ENCODE data around the gene STX1A.

Gene STX1A

GRCh38 chr7:73707045-73707631 lies 12.3 kb downstream of the STX1A start:
- DNase-seq (ENCODE audit: low read depth in 2 of 2), result no peak

GRCh38 chr7:73706126-73707044 lies 13.1 kb downstream of the STX1A start:
- peak in 1 of 2 experiments; percentile 31 for DNase-seq (ENCODE audit: low read depth in 2 of 2)

GRCh38 chr7:73705551-73705920 lies 13.9 kb downstream of the STX1A start:
- no peak for DNase-seq (ENCODE audit: low read depth in 2 of 2)

GRCh38 chr7:73704640-73705550 lies 14.6 kb downstream of the STX1A start:
- DNase-seq (ENCODE audit: low read depth in 2 of 2), result no peak

GRCh38 chr7:73703757-73704639 lies 15.5 kb downstream of the STX1A start:
- DNase-seq (ENCODE audit: low read depth in 2 of 2), result no peak

GRCh38 chr7:73703225-73703624 lies 16.2 kb downstream of the STX1A start:
- no peak for DNase-seq (ENCODE audit: low read depth in 2 of 2)

GRCh38 chr7:73702665-73703064 lies 16.8 kb downstream of the STX1A start:
- no peak for DNase-seq (ENCODE audit: low read depth in 2 of 2)

- DNase-seq (ENCODE audit: low read depth in 2 of 2), result no peak
Measured at GRCh38 chr7:73702226-73702625, 17.2 kb downstream of the STX1A start.

GRCh38 chr7:73701357-73701995 lies 18.0 kb downstream of the STX1A start:
- DNase-seq (ENCODE audit: low read depth in 2 of 2), result no peak

GRCh38 chr7:73700581-73701134 lies 18.8 kb downstream of the STX1A start:
- DNase-seq (ENCODE audit: low read depth in 2 of 2), result no peak

- DNase-seq (ENCODE audit: low read depth in 2 of 2), result no peak
Measured at GRCh38 chr7:73700069-73700423, 19.4 kb downstream of the STX1A start.

GRCh38 chr7:73699370-73700068 lies 19.9 kb downstream of the STX1A start:
- no peak for DNase-seq (ENCODE audit: low read depth in 2 of 2)

- DNase-seq (ENCODE audit: low read depth in 2 of 2), result no peak
Measured at GRCh38 chr7:73698410-73698809, 21.1 kb downstream of the STX1A start.

GRCh38 chr7:73696372-73696771 lies 23.1 kb downstream of the STX1A start:
- DNase-seq (ENCODE audit: low read depth in 2 of 2), result no peak

- DNase-seq (ENCODE audit: low read depth in 2 of 2), result no peak
Measured at GRCh38 chr7:73690646-73691045, 28.8 kb downstream of the STX1A start.

- DNase-seq (ENCODE audit: low read depth in 2 of 2), result no peak
Measured at GRCh38 chr7:73688288-73688687, 31.2 kb downstream of the STX1A start.

GRCh38 chr7:73685311-73685710 lies 34.2 kb downstream of the STX1A start:
- DNase-seq (ENCODE audit: low read depth in 2 of 2), result no peak

- no peak for DNase-seq (ENCODE audit: low read depth in 2 of 2)
Measured at GRCh38 chr7:73683788-73684693, 35.4 kb downstream of the STX1A start.
